HG03108 (cell line): ENCODE results near the gene FSD1.
A peak's percentile ranks its signal among the peaks of the same experiment; 100 is the strongest.
"Not testable (repeated sequence)": the region's sequence is repeated elsewhere in the genome, so short reads cannot be mapped to it uniquely, and the experiment has no call there.

Experiments used
- ATAC-seq: cut with Tn5 transposase; IDR thresholded peaks from one replicate; pipeline ENCODE4 v1.9.1; 2021; ENCODE audit warnings: moderate library complexity; ENCODE audit not compliant: unreplicated experiment

FSD1 gene

GRCh38 chr19:4342314-4342614, 37.9 kb downstream of the FSD1 start:
- no peak for ATAC-seq

- ATAC-seq, result peak; percentile 87
These were observed 38.4 kb downstream of the FSD1 start for GRCh38 chr19:4342615-4343369.

- peak; percentile 45 for ATAC-seq
These were observed 39.2 kb downstream of the FSD1 start, which contains the start of gene MPND for GRCh38 chr19:4343370-4344307. TSS of gene MPND (plus strand) at chr19:4343562. CDS start at chr19:4343594, 32 bp downstream.

GRCh38 chr19:4345342-4346019, 41.1 kb downstream of the FSD1 start:
- no peak for ATAC-seq

- ATAC-seq, result no peak
These were observed 41.6 kb downstream of the FSD1 start for GRCh38 chr19:4346020-4346383.

- no peak for ATAC-seq
These were observed 43.1 kb downstream of the FSD1 start for GRCh38 chr19:4347521-4347920.

GRCh38 chr19:4349225-4349624, 44.8 kb downstream of the FSD1 start:
- not testable (repeated sequence) for ATAC-seq

GRCh38 chr19:4350111-4350510, 45.7 kb downstream of the FSD1 start:
- ATAC-seq, result no peak

- no peak for ATAC-seq
These were observed 46.3 kb downstream of the FSD1 start for GRCh38 chr19:4350726-4351125.

GRCh38 chr19:4352701-4353121, 48.3 kb downstream of the FSD1 start:
- no peak for ATAC-seq

GRCh38 chr19:4354282-4354681, 49.9 kb downstream of the FSD1 start:
- ATAC-seq, result no peak

GRCh38 chr19:4354897-4355296, 50.5 kb downstream of the FSD1 start:
- ATAC-seq, result no peak

- ATAC-seq, result no peak
These were observed 52.8 kb downstream of the FSD1 start for GRCh38 chr19:4357095-4357797.

GRCh38 chr19:4357921-4358326, 53.5 kb downstream of the FSD1 start:
- no peak for ATAC-seq

GRCh38 chr19:4358709-4359626, 54.6 kb downstream of the FSD1 start:
- ATAC-seq, result no peak

GRCh38 chr19:4359627-4360000, 55.2 kb downstream of the FSD1 start:
- ATAC-seq, result no peak

GRCh38 chr19:4360081-4360569, 55.7 kb downstream of the FSD1 start:
- ATAC-seq, result no peak

- no peak for ATAC-seq
These were observed 56.3 kb downstream of the FSD1 start for GRCh38 chr19:4360641-4361151.
